Measurements from ENCODE around the gene ALPK3.
"Not testable (repeated sequence)": the region's sequence is repeated elsewhere in the genome, so short reads cannot be mapped to it uniquely, and the experiment has no call there.

The ALPK3 gene

DNA sequence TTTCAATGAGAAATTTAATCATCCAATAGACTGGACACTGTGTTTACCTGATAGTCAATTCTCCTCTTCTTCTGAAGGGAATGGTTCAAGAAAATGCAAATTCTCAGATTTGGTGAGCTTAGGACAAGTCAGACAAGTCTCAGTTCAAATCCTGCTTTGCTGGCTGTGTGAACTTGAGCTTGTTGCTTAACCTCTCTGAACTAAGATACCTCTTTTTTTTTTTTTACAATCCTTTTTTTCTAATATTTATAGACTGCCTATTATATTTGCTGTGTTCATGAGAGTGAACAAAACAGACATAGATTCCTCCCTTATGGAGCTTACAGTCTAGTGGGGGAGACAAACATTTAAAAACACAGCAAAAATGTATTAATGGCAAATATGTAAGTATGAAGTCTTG lies 59.1 kb downstream of the ALPK3 start:
- DNase-seq, result no peak

DNA sequence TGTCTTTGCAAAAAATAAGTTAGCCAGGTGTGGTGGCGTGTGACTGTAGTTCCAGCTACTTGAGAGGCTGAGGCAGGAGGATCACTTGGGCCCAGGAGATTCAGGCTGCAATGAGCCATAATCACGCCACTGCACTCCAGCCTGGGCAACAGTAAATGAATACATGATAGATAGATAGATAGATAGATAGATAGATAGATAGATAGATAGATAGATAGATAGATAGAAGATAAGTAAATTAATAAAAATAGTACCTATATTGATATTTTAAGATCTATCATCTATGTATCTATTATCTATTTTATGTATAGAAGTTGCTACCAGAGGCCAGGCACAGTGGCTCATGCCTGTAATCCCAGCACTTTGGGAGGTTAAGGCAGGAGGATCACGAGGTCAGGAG lies 60.5 kb downstream of the ALPK3 start:
- DNase-seq, result not testable (repeated sequence)

DNA sequence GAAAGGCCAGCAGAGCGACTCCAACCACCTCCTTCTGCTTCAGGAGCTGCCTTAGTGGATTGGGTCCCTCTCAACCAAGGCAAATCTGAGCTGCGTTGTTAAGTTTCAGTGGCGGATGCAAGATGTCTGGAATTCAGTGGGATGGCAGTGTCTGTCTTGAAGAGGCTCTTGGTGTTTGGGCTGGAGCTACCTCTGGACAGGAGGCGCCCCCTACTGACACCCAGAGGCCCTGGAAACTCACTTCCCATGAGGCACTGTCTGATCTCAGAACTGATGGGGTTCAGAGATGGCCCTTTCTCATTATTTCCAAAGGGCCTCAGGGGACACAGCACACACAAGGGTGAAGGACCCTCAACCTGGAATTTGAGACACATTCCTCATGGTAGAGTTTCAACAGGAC lies 61.3 kb downstream of the ALPK3 start:
- peak; percentile 60 for DNase-seq

DNA sequence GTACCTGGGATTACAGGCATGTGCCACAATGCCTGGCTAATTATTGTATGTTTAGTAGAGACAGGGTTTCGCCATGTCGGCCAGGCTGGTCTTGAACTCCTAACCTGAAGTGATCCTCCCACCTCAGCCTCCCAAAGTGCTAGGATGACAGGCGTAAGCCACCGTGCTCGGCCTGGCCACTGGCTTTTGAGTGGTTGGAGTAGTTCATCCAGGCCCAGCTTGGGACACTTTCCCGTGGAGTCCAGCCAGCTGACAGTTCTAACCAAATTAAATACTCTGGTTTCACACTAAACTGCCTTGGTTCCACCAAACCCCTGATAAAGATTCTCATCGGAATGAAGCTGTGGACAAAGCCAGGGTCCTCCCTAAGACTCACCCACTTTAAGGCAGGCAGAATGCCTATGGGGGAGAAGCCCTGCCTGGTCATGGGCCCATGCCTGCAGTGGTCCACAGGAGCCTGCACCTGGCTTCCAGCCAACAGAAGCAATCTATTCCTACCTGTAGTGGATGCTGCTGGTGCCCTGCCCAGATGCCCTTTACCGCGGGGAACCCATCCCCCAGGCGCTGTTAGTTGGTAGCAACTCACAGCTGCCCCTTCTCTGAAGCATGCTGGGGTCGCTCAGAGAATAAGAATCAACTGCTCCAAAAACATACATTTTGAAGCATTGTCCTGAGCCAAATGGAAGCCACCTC lies 62.1 kb downstream of the ALPK3 start:
- no peak for DNase-seq

DNA sequence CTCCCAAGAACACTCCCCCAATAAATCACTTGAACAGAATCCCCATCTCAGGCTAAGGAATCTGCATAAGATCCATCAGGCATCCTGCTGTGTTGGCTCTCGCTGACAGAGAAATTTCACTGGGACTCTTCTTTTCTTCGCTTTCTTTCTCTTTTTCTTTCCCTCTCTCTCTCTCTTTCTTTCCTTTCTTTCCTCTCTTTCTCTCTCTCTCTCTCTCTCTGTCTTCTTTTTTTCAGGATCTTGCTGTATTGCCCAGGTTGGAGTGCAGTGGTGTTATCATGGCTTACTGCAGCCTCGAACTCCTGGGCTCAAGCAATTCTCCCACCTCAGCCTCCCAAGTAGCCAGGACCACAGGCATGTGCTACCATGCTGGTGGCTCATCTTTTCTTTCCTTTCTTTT lies 62.9 kb downstream of the ALPK3 start:
- no peak for DNase-seq

GRCh38 chr15:84880822-84881519 lies 63.8 kb downstream of the ALPK3 start:
- DNase-seq, result no peak

DNA sequence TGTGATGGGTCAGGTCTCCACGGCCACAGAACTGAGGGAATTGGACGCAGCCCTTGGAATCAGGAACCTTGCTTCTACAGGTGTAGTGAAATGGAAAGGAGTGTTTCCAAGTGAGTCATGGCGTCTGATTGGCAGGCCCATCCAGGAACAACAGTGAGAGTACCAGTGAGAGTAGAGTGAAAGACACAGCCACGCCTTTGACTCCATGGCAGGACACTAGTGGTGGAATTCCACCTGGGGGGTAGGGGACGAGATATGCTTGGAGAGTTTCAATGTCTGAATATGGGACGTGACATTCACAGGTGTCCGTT lies 64.3 kb downstream of the ALPK3 start:
- no peak for DNase-seq

DNA sequence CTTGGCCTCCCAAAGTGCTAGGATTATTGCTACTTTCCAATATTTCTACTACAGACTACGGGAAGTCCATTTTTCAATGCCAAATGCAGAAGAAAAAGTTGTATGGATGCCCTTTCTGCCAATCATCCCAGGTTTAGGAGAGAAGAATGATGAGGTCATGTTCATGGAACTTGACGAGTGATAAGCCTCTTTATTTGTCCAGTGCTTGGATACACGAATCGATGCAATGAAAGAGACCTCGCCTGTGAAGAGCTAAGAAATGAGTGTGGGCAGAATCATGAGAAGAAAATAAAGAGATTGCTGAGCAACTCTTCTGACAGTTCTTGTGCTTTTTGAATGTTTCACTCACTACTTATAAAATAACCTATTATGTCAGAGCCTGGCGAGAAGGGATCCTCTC lies 66.3 kb downstream of the ALPK3 start:
- DNase-seq, result no peak

- no peak for DNase-seq
These were observed 67.0 kb downstream of the ALPK3 start, which contains the start of gene SLC28A1 for GRCh38 chr15:84883916-84884781. SLC28A1 (plus strand) TSS chr15:84884662; CDS start chr15:84887761, 3,099 bp downstream.

DNA sequence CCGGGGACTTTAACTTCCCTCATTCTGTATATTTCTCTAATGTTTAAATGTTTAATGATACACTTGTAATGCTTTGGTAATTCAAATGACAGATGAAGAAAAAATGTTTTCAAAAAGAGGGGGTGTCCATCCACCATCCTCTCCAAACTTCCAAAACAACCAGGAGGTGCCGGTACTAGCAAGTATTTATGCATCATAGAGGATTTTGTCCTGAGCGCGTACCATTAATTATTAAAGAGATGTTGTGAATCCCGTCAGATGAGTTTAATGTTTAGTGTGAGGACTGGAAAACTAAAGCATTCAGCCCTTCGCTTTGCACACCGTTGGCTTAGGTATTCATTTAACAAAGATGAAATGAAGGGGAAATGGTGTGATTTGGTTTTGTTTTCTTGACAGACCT lies 68.6 kb downstream of the ALPK3 start:
- no peak for DNase-seq

- no peak for DNase-seq
These were observed 69.2 kb downstream of the ALPK3 start for GRCh38 chr15:84886211-84886983.

DNA sequence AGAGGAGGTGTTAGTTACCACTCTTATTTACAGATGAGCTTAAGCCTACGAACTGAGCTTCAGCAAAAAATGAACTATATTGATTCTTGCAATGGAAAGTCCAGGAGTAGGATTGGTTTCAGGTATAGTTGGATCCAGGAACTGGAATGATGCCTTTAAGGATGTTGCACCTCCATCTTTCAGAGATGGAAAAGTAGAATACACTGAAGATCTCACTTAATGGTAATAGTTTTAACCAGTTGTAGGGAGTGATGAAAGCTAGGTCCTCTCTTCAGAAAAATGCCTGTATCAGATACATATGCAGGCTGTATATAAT lies 69.8 kb downstream of the ALPK3 start:
- no peak for DNase-seq

GRCh38 chr15:84887938-84888337 lies 70.8 kb downstream of the ALPK3 start:
- no peak for DNase-seq

GRCh38 chr15:84888639-84889038 lies 71.5 kb downstream of the ALPK3 start:
- no peak for DNase-seq

- DNase-seq, result no peak
These were observed 72.3 kb downstream of the ALPK3 start for GRCh38 chr15:84889313-84889990.

DNA sequence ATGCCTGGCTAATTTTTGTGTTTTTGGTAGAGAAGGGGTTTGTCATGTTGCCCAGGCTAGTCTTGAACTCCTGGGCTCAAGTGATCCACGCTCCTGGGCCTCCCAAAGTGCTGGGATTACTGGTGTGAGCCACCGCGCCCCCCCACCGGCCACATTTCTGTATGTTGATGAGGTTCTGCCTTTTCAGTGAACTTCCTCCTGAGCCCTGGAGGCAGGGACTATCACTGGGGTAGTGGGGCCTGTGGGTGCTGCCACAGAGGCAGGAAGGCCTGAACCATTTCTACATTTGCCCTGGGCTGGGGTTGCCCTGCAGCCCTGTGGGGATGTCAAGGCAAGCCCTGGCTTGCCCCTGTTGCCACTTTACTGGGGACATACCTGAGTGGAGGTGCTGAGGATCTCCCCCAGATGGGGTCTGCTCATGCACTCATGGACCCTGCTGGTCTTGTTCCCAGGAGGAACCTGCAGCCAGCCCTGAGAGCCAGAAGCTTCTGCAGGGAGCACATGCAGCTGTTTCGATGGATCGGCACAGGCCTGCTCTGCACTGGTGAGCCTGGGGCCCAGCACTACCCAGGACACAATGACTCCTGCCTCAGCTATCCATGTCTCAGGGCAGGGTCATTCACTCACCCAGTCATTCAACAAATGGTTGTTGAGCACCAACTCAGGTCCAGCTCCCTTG lies 73.0 kb downstream of the ALPK3 start:
- DNase-seq, result peak; percentile 36

GRCh38 chr15:84890670-84891162 lies 73.6 kb downstream of the ALPK3 start:
- no peak for DNase-seq

- DNase-seq, result no peak
These were observed 74.2 kb downstream of the ALPK3 start for GRCh38 chr15:84891339-84891738.

GRCh38 chr15:84892786-84893307 lies 75.7 kb downstream of the ALPK3 start:
- DNase-seq, result no peak

DNA sequence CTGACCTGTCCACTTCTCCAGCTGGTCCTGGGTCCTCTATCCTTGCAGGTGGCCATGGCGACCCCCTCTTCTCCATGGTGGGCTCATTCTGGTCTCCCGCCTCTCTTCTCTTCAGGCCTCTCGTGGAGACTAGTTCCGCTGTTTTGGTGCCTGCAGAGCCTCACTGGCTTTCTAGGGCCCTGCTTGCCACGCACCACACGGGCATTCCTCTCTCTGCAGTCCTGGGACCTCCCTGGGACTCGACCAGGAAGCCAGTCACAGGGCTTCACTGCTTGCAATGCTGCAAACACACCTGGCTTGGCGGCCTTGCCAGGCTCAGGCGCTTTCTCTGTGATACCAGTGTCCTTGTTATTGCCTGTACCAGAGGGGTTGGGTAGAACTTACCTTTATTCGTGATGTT lies 76.5 kb downstream of the ALPK3 start:
- no peak for DNase-seq

- no peak for DNase-seq
These were observed 77.7 kb downstream of the ALPK3 start for GRCh38 chr15:84894736-84895425.

All from MV-4-11 (cell line).